Measurements from ENCODE around the gene COP1.

- TF ChIP-seq GATA2 (IDR thresholded peaks at IDR 0.05; ENCODE audit: low read depth, low read length): no peak
- no peak for TF ChIP-seq GATA3 (IDR thresholded peaks at IDR 0.05; ENCODE audit: low read depth, low read length)
Measured at GRCh38 chr1:175968486-175969172, 238.5 kb downstream of the COP1 start.
